ENCODE data around the gene PLEKHH3. TPM values are rescaled to one million over a fixed set of nuclear protein-coding genes. Genes with fewer than 3 reads are reported as not detected.

Gene PLEKHH3
- total and polyA plus RNA-seq, 8 donors, result 22.5 to 55.5 (median 35.0) TPM

GRCh38 chr17:42687707-42688320, 11.0 kb upstream of the PLEKHH3 start:
- Histone ChIP-seq H3K4me3 (no peak overlapping the region), H3K36me3 (peaks cover 0 to 10% of the 10 kb centered on the region in 2 donors), H3K27ac (no peak overlapping the region), H3K27me3 (peaks cover 0 to 18% of the 10 kb centered on the region in 2 donors), H3K4me1 (peaks cover 11 to 13% of the 10 kb centered on the region in 2 donors), H3K9me3 (no peaks in the 10 kb centered on the region)
- TF ChIP-seq, protein P1, sequence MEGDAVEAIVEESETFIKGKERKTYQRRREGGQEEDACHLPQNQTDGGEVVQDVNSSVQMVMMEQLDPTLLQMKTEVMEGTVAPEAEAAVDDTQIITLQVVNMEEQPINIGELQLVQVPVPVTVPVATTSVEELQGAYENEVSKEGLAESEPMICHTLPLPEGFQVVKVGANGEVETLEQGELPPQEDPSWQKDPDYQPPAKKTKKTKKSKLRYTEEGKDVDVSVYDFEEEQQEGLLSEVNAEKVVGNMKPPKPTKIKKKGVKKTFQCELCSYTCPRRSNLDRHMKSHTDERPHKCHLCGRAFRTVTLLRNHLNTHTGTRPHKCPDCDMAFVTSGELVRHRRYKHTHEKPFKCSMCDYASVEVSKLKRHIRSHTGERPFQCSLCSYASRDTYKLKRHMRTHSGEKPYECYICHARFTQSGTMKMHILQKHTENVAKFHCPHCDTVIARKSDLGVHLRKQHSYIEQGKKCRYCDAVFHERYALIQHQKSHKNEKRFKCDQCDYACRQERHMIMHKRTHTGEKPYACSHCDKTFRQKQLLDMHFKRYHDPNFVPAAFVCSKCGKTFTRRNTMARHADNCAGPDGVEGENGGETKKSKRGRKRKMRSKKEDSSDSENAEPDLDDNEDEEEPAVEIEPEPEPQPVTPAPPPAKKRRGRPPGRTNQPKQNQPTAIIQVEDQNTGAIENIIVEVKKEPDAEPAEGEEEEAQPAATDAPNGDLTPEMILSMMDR (IDR thresholded peaks at IDR 0.05), result no peak
- ATAC-seq (no peak), DNase-seq (no peak)
- intact Hi-C loops (cut with DNase I), result no loop called here

DNA sequence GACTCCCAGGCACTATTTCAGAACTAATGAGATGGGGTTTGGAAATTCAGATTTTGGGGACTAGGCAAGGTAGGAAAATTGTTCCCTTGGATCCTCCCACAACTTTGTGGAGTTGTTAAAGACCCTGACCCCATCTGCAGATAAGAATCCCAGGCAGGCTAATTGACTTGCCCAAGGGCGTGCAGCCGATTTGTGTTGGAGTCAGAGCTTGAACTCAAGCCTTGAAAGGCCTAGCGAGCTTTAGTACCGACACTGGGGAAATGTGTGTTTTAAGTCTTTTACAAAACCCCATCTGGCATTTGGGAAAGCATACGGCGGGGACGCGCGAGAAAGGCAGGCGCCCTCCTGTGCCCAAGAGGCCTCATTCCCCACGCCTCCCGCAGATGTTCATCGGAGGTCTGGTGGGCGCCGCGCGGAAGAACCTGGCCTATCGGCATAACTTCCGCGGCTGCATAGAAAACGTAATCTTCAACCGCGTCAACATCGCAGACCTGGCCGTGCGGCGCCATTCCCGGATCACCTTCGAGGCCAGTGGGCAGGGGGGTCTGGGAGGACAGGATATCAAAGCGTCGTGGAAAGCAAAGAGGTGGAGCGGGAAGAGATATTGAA, 9.8 kb upstream of the PLEKHH3 start:
- DNase-seq, result no peak
- TF ChIP-seq, protein P1 (IDR thresholded peaks at IDR 0.05), result no peak
- H3K36me3 ChIP-seq, result peaks cover 0 to 6% of the 10 kb centered on the region in 2 donors
- intact Hi-C loops (cut with DNase I), result no loop called here
- H3K9me3 ChIP-seq, result no peaks in the 10 kb centered on the region
- peaks cover 0 to 30% of the 10 kb centered on the region in 2 donors for H3K27me3 ChIP-seq
- no peak overlapping the region for H3K27ac ChIP-seq
- no peak overlapping the region for H3K4me3 ChIP-seq
- H3K4me1 ChIP-seq, result peaks cover 20 to 25% of the 10 kb centered on the region in 2 donors
- ATAC-seq, result no peak

DNA sequence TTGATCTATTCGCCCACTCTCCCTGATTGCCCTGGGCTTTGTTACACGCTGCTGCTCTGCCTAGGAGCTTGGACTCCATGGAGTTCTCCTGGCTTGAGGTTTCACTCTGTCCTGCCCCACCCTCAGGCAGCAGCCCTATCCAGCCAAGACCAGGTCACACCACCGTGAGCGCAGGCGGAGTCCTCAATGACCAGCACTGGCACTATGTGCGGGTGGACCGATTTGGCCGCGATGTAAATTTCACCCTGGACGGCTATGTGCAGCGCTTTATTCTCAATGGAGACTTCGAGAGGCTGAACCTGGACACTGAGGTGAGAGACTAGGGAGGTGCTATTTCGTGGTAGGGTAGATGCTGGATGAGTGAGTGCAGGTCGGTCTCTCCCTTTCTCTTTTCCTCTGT, 9.0 kb upstream of the PLEKHH3 start:
- H3K27me3 ChIP-seq, result peaks cover 0 to 33% of the 10 kb centered on the region in 2 donors
- no peak overlapping the region for H3K27ac ChIP-seq

GRCh38 chr17:42684929-42685556, 8.2 kb upstream of the PLEKHH3 start:
- intact Hi-C loops (cut with DNase I), result no loop called here
- TF ChIP-seq, protein P1 (IDR thresholded peaks at IDR 0.05), result no peak
- H3K27ac ChIP-seq, result no peak overlapping the region
- H3K36me3 ChIP-seq, result no peaks in the 10 kb centered on the region
- H3K27me3 ChIP-seq, result peaks cover 0 to 33% of the 10 kb centered on the region in 2 donors
- ATAC-seq (no peak), DNase-seq (peak in 1 of 4 donors; percentile 74)
- peaks cover 23 to 38% of the 10 kb centered on the region in 2 donors for H3K4me1 ChIP-seq
- no peak overlapping the region for H3K4me3 ChIP-seq
- H3K9me3 ChIP-seq, result no peaks in the 10 kb centered on the region

More for the DNA sequence above, 9.0 kb upstream of the PLEKHH3 start:
- H3K4me1 ChIP-seq, result peaks cover 20 to 30% of the 10 kb centered on the region in 2 donors
- H3K4me3 ChIP-seq, result no peak overlapping the region
- TF ChIP-seq, protein P1 (IDR thresholded peaks at IDR 0.05), result no peak
- H3K36me3 ChIP-seq, result peaks cover 0 to 1% of the 10 kb centered on the region in 2 donors
- DNase-seq, result peak in 1 of 4 donors; percentile 3
- ATAC-seq, result no peak
- no peaks in the 10 kb centered on the region for H3K9me3 ChIP-seq
- intact Hi-C loops (cut with DNase I), result no loop called here

DNA sequence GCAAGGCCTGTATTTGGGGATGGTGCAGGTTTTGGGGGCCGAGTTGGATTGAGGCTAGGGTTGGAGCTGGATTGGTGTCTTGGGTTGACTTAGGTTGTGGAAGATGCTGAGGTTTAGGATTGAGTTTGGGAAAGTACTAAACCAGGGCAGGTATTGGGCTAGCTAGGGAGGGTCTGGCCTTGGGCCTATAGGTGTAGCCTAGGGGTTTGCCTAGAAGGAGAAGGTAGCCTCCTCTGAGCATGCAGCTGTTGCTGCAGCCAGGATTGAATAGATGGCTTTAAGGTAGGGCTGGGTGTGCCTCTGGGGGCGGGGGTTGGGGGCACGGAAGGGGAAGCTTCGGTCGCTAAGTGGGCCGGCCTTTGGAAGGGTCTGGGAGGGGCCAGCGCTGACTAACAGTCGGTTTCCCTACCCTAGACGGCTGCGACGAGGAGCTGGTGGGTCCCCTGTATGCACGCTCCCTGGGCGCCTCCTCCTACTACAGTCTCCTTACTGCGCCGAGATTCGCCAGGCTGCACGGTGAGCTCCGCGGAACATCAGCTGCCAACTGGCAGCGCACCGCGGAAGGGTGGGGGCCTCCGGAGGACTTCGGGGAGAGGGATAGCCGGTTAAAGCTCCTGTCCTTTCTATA, 6.7 kb upstream of the PLEKHH3 start:
- H3K27me3 ChIP-seq, result peaks cover 0 to 33% of the 10 kb centered on the region in 2 donors

More for the DNA sequence above, 6.7 kb upstream of the PLEKHH3 start:
- no peaks in the 10 kb centered on the region for H3K36me3 ChIP-seq
- DNase-seq (peak in 1 of 4 donors; percentile 79), ATAC-seq (peak; percentile 30)
- intact Hi-C loops (cut with DNase I), result no loop called here
- peak overlapping the region; percentile 5 to 42 for H3K4me3 ChIP-seq
- TF ChIP-seq, protein P1 (IDR thresholded peaks at IDR 0.05), result no peak
- H3K4me1 ChIP-seq, result peaks cover 36 to 53% of the 10 kb centered on the region in 2 donors
- no peak overlapping the region for H3K27ac ChIP-seq
- no peaks in the 10 kb centered on the region for H3K9me3 ChIP-seq
